ENCODE measurements around the gene RSU1.

- TF ChIP-seq, protein P1, sequence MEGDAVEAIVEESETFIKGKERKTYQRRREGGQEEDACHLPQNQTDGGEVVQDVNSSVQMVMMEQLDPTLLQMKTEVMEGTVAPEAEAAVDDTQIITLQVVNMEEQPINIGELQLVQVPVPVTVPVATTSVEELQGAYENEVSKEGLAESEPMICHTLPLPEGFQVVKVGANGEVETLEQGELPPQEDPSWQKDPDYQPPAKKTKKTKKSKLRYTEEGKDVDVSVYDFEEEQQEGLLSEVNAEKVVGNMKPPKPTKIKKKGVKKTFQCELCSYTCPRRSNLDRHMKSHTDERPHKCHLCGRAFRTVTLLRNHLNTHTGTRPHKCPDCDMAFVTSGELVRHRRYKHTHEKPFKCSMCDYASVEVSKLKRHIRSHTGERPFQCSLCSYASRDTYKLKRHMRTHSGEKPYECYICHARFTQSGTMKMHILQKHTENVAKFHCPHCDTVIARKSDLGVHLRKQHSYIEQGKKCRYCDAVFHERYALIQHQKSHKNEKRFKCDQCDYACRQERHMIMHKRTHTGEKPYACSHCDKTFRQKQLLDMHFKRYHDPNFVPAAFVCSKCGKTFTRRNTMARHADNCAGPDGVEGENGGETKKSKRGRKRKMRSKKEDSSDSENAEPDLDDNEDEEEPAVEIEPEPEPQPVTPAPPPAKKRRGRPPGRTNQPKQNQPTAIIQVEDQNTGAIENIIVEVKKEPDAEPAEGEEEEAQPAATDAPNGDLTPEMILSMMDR (IDR thresholded peaks at IDR 0.05; ENCODE audit: borderline replicate concordance, extremely low read depth, low read length, poor library complexity, severe bottlenecking), result no peak
- no peak for TF ChIP-seq EZH2 (IDR thresholded peaks at IDR 0.05; ENCODE audit: borderline replicate concordance, low read depth, low read length, severe bottlenecking)
Measured at GRCh38 chr10:16794005-16794404, 23.2 kb downstream of the RSU1 start.
